C4-2B (cell line): Measurements from ENCODE around the gene GALK2.

Source experiments
- ZFX ChIP-seq: fragments of 450-650 bp; IDR thresholded peaks from 2 replicates; pipeline ENCODE4 v1.6.1; 2017
- TF ChIP-seq, protein P1 (sequence below): fragments of 450-650 bp; conservative IDR thresholded peaks from 2 replicates; pipeline ENCODE4 v1.5.1; 2017; ENCODE audit warnings: mild to moderate bottlenecking

- TF ChIP-seq, protein P1, sequence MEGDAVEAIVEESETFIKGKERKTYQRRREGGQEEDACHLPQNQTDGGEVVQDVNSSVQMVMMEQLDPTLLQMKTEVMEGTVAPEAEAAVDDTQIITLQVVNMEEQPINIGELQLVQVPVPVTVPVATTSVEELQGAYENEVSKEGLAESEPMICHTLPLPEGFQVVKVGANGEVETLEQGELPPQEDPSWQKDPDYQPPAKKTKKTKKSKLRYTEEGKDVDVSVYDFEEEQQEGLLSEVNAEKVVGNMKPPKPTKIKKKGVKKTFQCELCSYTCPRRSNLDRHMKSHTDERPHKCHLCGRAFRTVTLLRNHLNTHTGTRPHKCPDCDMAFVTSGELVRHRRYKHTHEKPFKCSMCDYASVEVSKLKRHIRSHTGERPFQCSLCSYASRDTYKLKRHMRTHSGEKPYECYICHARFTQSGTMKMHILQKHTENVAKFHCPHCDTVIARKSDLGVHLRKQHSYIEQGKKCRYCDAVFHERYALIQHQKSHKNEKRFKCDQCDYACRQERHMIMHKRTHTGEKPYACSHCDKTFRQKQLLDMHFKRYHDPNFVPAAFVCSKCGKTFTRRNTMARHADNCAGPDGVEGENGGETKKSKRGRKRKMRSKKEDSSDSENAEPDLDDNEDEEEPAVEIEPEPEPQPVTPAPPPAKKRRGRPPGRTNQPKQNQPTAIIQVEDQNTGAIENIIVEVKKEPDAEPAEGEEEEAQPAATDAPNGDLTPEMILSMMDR = no peak
- no peak for TF ChIP-seq ZFX
Measured at GRCh38 chr15:49223536-49224274, 53.7 kb downstream of the GALK2 start.
